GM18502 (cell line): ENCODE results near the gene RFX7.
"Not testable (repeated sequence)": the region's sequence is repeated elsewhere in the genome, so short reads cannot be mapped to it uniquely, and the experiment has no call there.

Experiments used
- ATAC-seq: cut with Tn5 transposase; IDR thresholded peaks from one replicate; pipeline ENCODE4 v1.9.1; 2021; ENCODE audit warnings: mild to moderate bottlenecking; ENCODE audit not compliant: unreplicated experiment, poor library complexity

The RFX7 gene

GRCh38 chr15:56243163-56244037, at the start of gene RFX7:
Gene RFX7 (minus strand): TSS chr15:56243879. CDS start chr15:56243285, 594 bp downstream.
- ATAC-seq: peak; percentile 46

DNA sequence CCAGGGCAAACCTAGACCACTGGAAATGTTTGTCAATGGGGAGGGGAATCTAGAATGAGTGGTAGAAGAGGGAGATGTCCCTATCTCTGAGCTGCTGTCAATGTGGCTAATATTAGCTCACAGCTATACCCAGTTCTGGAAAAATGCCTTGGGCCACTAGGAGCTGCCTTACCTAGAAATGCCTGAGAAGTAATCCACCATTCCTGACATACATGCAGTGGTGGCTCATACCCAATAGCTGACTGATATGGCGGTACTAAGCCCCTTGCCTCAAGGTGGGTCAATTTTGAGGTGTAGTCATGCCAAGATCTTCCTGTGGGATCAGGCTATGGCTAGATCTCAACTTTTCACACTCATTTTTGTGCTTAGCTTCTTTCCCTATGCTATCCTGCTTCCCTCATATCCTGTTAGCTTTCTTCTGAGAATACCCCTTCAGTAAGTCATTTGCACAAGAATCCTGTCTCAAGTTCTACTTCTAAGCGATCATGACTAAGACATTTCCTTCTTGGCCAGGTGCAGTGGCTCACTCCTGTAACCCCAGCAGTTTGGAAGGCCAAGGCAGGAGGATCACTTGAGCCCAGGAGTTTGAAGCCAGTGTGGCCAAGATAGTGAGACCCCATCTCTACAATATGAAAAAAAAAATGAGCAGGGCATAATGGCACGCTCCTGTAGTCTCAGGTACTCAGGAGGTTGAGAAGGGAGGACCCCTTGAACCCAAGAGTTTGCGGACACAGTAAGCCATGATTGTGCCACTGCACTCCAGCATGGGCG, 49.1 kb upstream of the RFX7 start:
- no peak for ATAC-seq

DNA sequence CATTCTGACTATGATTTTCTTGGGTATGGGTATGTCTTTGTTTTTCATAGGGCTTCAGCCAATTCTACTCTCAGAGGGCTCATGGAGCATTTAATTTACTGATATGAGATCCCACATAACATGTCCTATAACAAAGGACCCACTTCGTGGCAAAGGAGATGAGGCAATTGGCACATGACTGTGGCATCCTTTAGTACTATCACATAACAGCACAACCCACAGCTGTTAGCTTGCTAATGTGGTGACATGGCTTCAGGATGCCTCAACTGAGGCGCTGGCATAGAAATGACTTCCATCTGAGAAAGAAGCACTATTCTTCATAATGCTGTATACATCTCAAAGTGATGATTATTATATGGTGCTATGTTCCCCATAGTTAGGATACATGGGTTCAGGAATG, 48.1 kb upstream of the RFX7 start:
- ATAC-seq: no peak

DNA sequence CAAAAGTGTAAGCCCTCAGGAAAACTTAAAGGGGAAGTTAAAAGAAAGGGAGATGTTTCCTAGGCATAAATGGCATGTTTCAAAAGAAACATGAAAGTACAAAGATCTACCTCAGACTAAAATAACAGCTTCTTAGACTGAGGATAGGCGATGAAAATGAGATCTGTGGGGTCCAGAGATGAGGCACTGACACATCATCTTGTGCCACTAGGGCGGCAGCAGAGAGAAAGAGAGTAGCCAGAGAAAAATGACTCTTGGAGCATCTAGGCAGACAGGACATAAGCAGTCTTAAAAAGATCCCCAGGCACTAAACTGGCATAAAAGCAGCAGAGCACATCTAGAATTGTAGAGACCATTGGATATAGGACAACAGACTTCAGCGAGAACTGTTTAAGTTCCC, 42.5 kb upstream of the RFX7 start:
- ATAC-seq: no peak

DNA sequence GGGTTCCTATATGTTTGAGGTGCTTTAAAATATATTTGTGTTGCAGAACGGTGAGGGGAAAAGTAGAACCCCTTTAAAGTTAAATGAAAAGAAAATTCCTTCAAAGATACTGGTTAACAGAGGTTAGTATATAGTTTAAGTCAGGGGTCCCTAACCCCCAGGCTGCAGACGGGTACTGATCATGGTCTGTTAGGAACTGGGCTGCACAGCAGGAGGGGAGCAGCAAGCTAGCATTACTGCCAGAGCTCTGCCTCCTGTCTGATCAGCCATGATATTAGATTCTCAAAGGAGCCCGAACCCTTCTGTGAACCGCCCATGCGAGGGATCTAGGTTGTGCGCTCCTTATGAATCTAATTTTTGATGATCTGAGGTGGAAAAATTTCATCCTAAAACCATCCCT, 37.5 kb upstream of the RFX7 start:
- ATAC-seq: no peak

DNA sequence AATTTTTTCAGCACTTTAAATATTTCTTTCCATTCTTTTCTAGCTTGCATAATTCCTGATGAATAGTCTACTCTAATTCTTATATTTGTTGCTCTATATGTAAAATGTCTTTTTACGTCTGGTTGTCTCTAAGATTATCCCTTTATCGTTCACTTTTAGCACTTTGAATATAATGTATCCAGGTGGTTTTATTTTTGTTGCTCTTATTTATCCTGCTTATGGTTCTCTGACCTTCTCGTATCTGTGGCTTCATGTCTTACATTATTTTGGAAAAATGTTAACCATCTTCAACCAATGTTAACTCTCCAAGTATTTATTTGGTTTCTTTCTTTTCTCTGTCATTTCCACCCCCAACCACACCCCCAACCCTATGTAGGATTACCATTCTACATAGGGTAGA, 30.0 kb upstream of the RFX7 start:
- no peak for ATAC-seq

DNA sequence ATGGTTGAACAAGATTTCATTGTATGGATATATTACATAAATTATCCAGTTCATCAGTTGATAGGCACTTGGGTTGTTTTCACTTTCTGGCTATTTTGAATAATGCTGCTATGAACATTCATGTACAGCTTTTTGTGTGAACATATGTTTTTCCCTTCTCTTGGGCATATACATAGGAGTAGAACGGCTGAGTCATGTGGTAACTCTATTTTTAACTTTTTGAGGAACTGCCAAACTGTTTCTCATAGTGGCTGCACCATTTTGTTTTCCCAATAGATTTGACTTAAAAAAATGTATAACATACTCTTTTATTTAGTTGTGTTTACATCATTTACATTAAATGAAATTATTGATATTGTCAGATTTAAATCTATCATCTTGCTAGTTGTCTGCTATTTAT, 28.8 kb upstream of the RFX7 start:
- no peak for ATAC-seq

DNA sequence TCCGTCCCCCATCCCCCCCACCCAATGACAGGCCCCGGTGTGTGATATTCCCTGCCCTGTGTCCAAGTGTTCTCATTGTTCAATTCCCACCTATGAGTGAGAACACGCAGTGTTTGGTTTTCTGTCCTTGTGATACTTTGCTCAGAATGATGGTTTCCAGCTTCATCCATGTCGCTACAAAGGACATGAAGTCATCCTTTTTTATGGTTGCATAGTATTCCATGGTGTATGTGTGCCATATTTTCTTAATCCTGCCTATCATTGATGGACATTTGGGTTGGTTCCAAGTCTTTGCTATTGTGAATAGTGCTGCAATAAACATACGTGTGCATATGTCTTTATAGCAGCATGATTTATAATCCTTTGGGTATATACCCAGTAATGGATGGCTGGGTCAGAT, 22.8 kb upstream of the RFX7 start:
- ATAC-seq: not testable (repeated sequence)

- no peak for ATAC-seq
These were observed 18.3 kb upstream of the RFX7 start for GRCh38 chr15:56261854-56262509.

GRCh38 chr15:56257306-56257705, 13.6 kb upstream of the RFX7 start:
- ATAC-seq: not testable (repeated sequence)

DNA sequence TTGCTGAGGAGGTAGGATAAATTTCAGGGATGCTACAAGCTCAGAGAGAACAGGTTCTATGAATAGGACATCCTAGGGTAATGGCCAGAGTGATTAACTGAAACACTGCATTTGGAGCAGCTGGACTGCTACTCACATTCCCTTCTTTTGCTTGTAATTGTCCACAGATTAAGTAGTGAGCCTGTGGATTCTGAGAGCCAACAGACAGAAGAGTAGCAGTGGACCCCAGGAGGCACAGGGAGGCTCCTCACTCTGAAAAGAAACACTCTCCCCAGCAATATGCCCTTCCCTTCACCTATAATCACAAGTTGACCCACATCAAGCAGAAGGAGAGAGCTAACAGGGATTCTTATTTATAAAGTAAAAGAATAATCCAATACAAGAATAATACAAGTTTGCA, 10.6 kb upstream of the RFX7 start:
- no peak for ATAC-seq

DNA sequence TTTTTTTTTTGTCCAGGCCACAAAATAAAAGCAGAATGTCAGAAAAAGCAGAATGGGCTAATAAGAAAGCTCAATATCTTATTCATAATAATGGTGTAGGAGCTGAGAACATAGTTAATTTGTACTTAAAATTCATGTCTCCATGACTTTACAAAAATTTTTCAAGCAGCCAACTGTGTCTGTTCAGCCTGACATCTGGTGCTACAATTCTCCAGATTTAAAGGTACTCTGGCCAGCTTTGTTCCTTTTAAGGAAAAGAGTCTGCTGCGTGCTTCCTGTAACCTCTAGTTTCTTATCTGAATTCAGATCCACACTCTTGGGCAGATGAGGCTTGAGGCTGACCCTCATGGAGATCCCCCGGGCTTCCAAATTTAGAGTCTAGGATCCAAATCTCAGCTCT, 8.7 kb upstream of the RFX7 start:
- no peak for ATAC-seq

DNA sequence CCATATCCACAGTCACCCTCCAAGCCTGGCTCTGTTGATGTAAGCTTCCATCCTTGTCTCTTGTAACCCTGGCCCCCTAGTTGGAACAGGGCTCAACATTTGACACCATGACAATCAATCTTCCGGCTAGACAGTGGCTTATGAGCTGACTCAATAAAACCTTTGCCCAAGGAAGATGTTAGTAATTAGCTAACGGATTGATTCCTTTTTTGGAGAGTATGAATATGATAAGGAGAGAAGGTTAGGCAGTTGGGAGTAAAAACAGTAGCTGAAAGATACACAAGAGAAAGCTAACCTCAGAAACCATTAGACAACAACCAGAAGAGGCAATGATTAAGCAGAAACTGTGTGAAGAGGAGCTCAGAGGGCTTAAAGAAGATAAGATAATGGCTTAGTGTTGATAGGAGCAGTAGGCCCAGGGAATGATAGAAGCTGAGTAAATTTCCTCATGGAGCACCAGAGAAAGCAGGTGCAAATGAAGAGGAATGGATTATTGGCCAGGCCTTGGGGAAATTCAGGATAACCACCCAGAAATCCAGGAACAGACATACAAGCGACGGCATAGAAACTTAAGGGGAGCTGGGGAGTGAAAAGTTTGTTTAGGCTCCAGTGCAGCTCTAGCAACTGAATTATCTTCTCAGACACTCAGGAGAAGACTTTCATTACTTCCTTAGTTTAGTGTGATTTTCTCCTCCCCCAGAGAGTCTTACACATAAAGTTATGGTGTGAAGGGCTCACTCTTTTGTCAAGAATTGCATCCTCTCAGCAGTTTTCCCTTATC, 7.8 kb upstream of the RFX7 start:
- no peak for ATAC-seq

DNA sequence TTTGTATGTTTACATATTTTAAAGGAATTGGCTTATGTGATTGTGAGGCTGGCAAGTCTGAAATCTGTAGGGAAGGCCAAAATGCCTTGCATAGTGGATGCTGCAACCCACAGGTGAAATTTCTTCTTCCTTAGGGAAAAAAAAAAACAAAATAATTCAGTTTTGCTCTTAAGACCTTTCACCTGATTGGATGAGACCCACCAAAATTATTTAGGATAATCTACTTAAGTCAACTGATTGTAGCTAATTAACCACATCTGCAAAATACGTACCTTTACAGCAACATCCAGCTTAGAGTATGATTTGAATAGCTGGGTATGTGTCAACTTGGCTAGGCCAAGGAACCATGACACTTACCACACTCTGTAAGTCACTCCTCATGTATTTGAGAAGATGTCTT, 6.9 kb upstream of the RFX7 start:
- ATAC-seq: no peak

DNA sequence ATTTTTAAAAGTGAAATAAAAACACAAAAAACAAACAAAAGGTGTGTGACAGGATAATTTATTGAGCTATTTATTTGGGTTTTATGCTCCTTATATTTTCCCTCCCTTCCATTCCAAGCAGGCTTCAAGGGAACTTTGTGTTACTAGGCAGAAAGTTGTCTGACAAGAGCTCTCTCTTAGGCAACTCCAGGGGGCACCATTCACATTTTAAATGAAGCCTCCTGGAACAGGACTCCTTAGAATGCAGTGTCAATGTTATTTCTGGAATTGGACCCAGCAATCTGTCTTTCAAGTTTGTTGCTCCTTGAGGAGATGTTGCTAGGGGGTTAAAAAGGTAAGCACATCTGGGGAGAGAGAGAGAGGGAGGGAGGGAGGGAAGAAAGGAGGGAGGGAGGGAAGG, 5.4 kb upstream of the RFX7 start:
- ATAC-seq: no peak

DNA sequence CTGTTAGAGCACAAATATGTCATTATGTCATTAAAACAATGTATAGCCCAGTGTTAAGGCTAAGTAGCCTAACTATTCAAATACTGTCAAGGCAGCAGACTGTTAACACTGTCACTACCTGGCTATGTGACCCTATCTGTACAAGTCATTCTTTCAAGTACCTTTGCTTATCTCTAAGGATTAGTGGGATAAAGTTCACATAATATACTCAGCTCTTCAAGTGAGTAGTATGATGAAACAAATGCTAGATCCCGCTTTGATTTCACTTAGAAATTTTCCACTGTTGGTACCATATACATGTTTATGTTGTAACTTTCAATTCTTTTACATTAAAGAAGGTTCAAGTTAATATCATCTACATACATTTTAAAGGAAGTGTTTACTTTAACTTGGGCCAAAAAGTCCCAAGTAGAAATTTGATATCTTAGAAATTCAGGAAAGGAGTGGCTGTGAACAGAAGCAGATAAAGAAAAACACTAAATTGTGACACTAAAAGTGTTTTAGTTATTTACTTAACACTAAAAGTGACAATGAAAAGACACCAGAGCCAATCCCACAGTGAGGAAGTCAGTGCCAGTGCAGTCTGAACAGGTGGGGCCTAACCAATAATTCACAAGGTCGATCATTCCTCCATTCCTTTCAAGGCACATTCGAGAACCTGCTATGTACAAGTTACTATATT, 4.8 kb upstream of the RFX7 start:
- ATAC-seq: no peak

GRCh38 chr15:56247266-56247665, 3.6 kb upstream of the RFX7 start:
- no peak for ATAC-seq

DNA sequence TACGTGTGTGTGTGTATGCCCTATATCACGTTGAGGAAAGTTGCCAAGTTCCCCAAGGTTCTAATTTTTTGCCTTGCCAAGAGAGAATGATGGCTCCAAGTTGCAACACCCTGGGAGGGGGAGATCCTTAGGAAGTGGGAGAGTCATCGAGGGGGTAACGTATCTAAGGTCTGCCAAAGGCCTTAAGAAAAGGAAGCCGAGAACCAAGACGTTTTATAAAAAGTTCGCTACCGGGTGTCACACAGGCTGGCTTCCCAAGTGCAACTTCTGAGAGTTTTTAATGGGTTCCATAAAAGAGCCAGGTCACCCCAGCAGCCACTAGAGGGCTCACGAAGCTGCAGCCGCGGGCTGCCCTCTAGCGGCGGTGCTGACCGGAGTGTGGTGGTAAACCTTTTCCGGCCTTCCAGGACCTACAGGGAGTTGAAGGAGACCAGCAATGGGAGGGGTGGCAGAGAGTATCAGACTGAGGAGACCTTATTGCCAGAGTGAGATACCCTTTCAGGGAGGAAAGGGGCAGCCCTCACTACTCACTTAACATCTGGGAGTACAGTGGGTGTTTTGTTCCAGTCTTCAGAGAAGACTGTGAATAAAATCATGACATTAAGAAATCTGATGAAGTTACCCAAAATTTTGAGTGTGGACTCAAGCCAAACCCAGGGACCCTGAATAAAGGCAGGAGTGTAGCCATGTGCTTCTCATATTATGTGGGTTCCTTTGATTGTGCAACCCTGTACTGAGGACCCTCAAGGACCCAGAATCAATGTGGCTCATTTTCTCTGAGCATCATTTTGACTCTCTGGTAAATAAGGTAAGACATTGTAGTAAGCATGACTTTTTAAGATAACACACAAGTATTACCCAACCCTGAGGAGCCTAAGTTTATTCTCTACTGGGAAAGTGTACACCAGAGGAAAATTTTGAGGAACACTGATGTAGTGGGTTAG, 2.5 kb upstream of the RFX7 start:
- peak; percentile 58 for ATAC-seq
